ENCODE data around the gene SHF. TPM values are rescaled to one million over a fixed set of nuclear protein-coding genes. Genes with fewer than 3 reads are reported as not detected.
"Not testable (repeated sequence)": the region's sequence is repeated elsewhere in the genome, so short reads cannot be mapped to it uniquely, and the experiment has no call there.

The SHF gene
- total RNA-seq, 1 experiment from 2014 or later: 21.7 TPM

GRCh38 chr15:45236806-45237205, 49.0 kb upstream of the SHF start:
- H2AFZ ChIP-seq (ENCODE audit: low read length); H3K23me2 ChIP-seq (ENCODE audit: insufficient read length, low read depth, low read length, poor library complexity, severe bottlenecking); H3T11ph ChIP-seq (ENCODE audit: low read length); H3K4ac ChIP-seq (ENCODE audit: low read depth, low read length); H2BK12ac ChIP-seq (ENCODE audit: insufficient read length, low read depth, low read length); H4K91ac ChIP-seq (ENCODE audit: insufficient read length, low read depth, low read length); H4K20me1 ChIP-seq (ENCODE audit: control insufficient read depth, insufficient read depth, insufficient read length); H3K4me2 ChIP-seq (ENCODE audit: insufficient read depth, insufficient read length, low read length); H3K56ac ChIP-seq (ENCODE audit: insufficient read length, low read depth, low read length); H3K79me2 ChIP-seq (ENCODE audit: insufficient read depth, low read length); H3K14ac ChIP-seq (ENCODE audit: insufficient read depth, low read length); H3K27ac Mint-ChIP-seq; H3K18ac ChIP-seq (ENCODE audit: insufficient read length, low read depth, low read length); H3K9ac ChIP-seq (ENCODE audit: extremely low read depth, insufficient read length, low read length); H3K79me1 ChIP-seq (ENCODE audit: insufficient read depth, low read depth, low read length, poor library complexity, severe bottlenecking); H2BK15ac ChIP-seq (ENCODE audit: low read depth, low read length); H2BK5ac ChIP-seq (ENCODE audit: insufficient read length, low read length); DNase-seq; H3K4me1 Mint-ChIP-seq; H3K27me3 Mint-ChIP-seq (ENCODE audit: low read depth); H3K27ac ChIP-seq (ENCODE audit: insufficient read length, low read depth, low read length); H3K23ac ChIP-seq (ENCODE audit: insufficient read length, low read depth, low read length); H4K8ac ChIP-seq (replicated peaks; ENCODE audit: insufficient read length, low read depth, low read length); H3K4me3 Mint-ChIP-seq; H2BK120ac ChIP-seq (ENCODE audit: low read depth, low read length, poor library complexity, severe bottlenecking); H3K27me3 ChIP-seq (ENCODE audit: insufficient read depth, low read length); H3K4me1 ChIP-seq (ENCODE audit: insufficient read depth, low read length); H2AK5ac ChIP-seq (ENCODE audit: insufficient read length, low read length); H4K5ac ChIP-seq (ENCODE audit: insufficient read length, low read depth, low read length); H2BK20ac ChIP-seq (ENCODE audit: low read depth, low read length, poor library complexity, severe bottlenecking): not testable (repeated sequence)
- Mint-ChIP-seq H3K36me3 (ENCODE audit: insufficient read depth in 1 of 3, low read depth in 3 of 3) (peaks cover 1 to 16% (median 1%) of the 10 kb centered on the region in 3 experiments; a peak in 4 of 7 replicates), H3K9me3 (peaks cover 66 to 69% of the 10 kb centered on the region in 2 experiments)
- no CpG with 5 or more reads among the region's 6 CpGs for WGBS (ENCODE audit: extremely low coverage, insufficient read length, low lambda C conversion rate)
- H3K9me3 ChIP-seq (ENCODE audit: control insufficient read depth, low read depth, low read length): peaks cover 22% of the 10 kb centered on the region
